ENCODE measurements around the gene PKDREJ. TPM values are rescaled to one million over a fixed set of nuclear protein-coding genes. Genes with fewer than 3 reads are reported as not detected.

Gene PKDREJ
- total and polyA plus RNA-seq, 2 experiments from 2014 or later: 0.03 to 0.04 TPM

- Histone ChIP-seq H3K9me3 (ENCODE audit: low read depth) (no peaks in the 10 kb centered on the region), H3K4me1 (ENCODE audit: low read depth) (peaks cover 6% of the 10 kb centered on the region), H3K36me3 (peaks cover 12% of the 10 kb centered on the region), H3K4me3 (no peak overlapping the region), H3K27ac (no peak overlapping the region), H3K27me3 (no peaks in the 10 kb centered on the region)
- DNase-seq (ENCODE audit: low read depth in 1 of 2, low spot score in 1 of 2): peak in 1 of 2 donors; percentile 58
- TF ChIP-seq CTCF (IDR thresholded peaks at IDR 0.05; ENCODE audit: low read depth, low read length): no peak
Observed at GRCh38 chr22:46229701-46230100, 33.4 kb downstream of the PKDREJ start.

- Histone ChIP-seq H3K4me1 (ENCODE audit: low read depth) (no peaks in the 10 kb centered on the region), H3K27ac (no peak overlapping the region), H3K4me3 (no peak overlapping the region), H3K9me3 (ENCODE audit: low read depth) (no peaks in the 10 kb centered on the region), H3K36me3 (peaks cover 10% of the 10 kb centered on the region), H3K27me3 (no peaks in the 10 kb centered on the region)
- TF ChIP-seq CTCF (IDR thresholded peaks at IDR 0.05; ENCODE audit: low read depth, low read length): no peak
- DNase-seq (ENCODE audit: low read depth in 1 of 2, low spot score in 1 of 2): no peak
Observed at GRCh38 chr22:46226577-46226976, 36.6 kb downstream of the PKDREJ start.

- no peaks in the 10 kb centered on the region for H3K9me3 ChIP-seq (ENCODE audit: low read depth)
Observed at GRCh38 chr22:46225631-46226030, 37.5 kb downstream of the PKDREJ start.

GRCh38 chr22:46224898-46225290 is 38.2 kb downstream of the PKDREJ start:
- no peak for DNase-seq (ENCODE audit: low read depth in 1 of 2, low spot score in 1 of 2)
- Histone ChIP-seq H3K4me3 (no peak overlapping the region), H3K4me1 (ENCODE audit: low read depth) (no peaks in the 10 kb centered on the region), H3K27ac (peak overlapping the region; percentile 13), H3K36me3 (peaks cover 22% of the 10 kb centered on the region), H3K9me3 (ENCODE audit: low read depth) (no peaks in the 10 kb centered on the region), H3K27me3 (no peaks in the 10 kb centered on the region)
- no peak for TF ChIP-seq CTCF (IDR thresholded peaks at IDR 0.05; ENCODE audit: low read depth, low read length)

More at GRCh38 chr22:46225631-46226030, 37.5 kb downstream of the PKDREJ start:
- peaks cover 16% of the 10 kb centered on the region for H3K36me3 ChIP-seq
- no peaks in the 10 kb centered on the region for H3K27me3 ChIP-seq
- H3K27ac ChIP-seq: no peak overlapping the region
- TF ChIP-seq CTCF (IDR thresholded peaks at IDR 0.05; ENCODE audit: low read depth, low read length): no peak
- no peak for DNase-seq (ENCODE audit: low read depth in 1 of 2, low spot score in 1 of 2)
- H3K4me3 ChIP-seq: no peak overlapping the region
- H3K4me1 ChIP-seq (ENCODE audit: low read depth): no peaks in the 10 kb centered on the region

- Histone ChIP-seq H3K9me3 (ENCODE audit: low read depth) (no peaks in the 10 kb centered on the region), H3K36me3 (peaks cover 22% of the 10 kb centered on the region), H3K27me3 (no peaks in the 10 kb centered on the region), H3K4me1 (ENCODE audit: low read depth) (no peaks in the 10 kb centered on the region), H3K4me3 (no peak overlapping the region), H3K27ac (peak overlapping the region; percentile 13)
- no peak for DNase-seq (ENCODE audit: low read depth in 1 of 2, low spot score in 1 of 2)
- no peak for TF ChIP-seq CTCF (IDR thresholded peaks at IDR 0.05; ENCODE audit: low read depth, low read length)
Observed at GRCh38 chr22:46224044-46224897, 38.9 kb downstream of the PKDREJ start.
